ENCODE results near the gene TRAF1. TPM values are rescaled to one million over a fixed set of nuclear protein-coding genes. Genes with fewer than 3 reads are reported as not detected.

The TRAF1 gene
- total and polyA plus RNA-seq, 2 of the 13 experiments (the other 11 are each of a cell fraction or from before 2014, with no cell fraction given), result 0.44 to 1.0 TPM

DNA sequence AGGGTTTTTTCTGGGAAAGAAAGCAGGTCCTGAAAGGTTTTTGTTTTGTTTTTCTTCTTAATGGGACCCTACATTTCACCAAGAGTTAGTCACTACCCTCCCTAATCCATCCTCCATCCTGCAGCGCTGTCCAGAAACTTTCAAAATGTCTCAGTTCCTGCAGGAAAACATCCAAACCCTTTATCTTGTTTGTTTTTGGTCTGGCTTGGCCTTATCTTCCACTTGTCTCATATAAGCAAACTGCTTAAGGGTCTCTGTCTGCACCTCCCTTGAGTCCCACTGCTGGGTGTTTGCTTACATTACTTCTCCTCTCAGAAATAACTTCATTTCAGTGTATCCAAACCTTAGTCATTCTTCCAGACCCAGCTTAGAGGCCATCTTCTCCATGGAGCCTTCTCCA is 11.0 kb upstream of the TRAF1 start:
- ATAC-seq (no peak), DNase-seq (ENCODE audit: low spot score) (no peak), FAIRE-seq (no peak)
- Histone ChIP-seq H3K27ac (ENCODE audit: extremely low read length, insufficient read depth, low read length) (no peak overlapping the region), H3K79me2 (ENCODE audit: insufficient read depth, low read length) (no peaks in the 10 kb centered on the region), H4K20me1 (ENCODE audit: insufficient read depth, low read length) (no peaks in the 10 kb centered on the region), H2AFZ (ENCODE audit: low read length) (no peak overlapping the region), H3K4me3 (replicated peaks in 1 of 3; ENCODE audit: insufficient read depth in 1 of 3, low read depth in 2 of 3, low read length in 3 of 3) (no peak overlapping the region), H3K4me2 (ENCODE audit: low read depth, low read length) (no peak overlapping the region), H3K9me3 (ENCODE audit: low read length) (no peaks in the 10 kb centered on the region), H3K27me3 (ENCODE audit: control insufficient read depth in 1 of 2, insufficient read depth in 2 of 2, low read length in 2 of 2) (no peaks in the 10 kb centered on the region), H3K9ac (ENCODE audit: insufficient read depth, low read depth, low read length) (no peak overlapping the region), H3K4me1 (ENCODE audit: insufficient read depth, low read length) (peaks cover 20% of the 10 kb centered on the region), H3K36me3 (replicated peaks in 1 of 2; ENCODE audit: control insufficient read depth in 1 of 2, insufficient read depth in 2 of 2, low read length in 2 of 2) (no peaks in the 10 kb centered on the region)
- ChIA-PET CTCF (ENCODE audit: low intra/inter-chr PET ratio, low total read pairs) (interaction anchor here (2.6 kb wide), 1 partner anchor 181 kb away, joined by 40 read pairs; no protein-coding TSS in a partner anchor), POLR2A (no interaction called here)
- intact Hi-C loops (cut with micrococcal nuclease; ENCODE audit: unreplicated experiment), result loop anchor here (5.0 kb wide), 1 partner anchor 195 kb away; no protein-coding TSS in a partner anchor
- WGBS (ENCODE audit: low lambda C conversion rate), result 60% methylated on average over 1 of the region's 1 CpG
- TF ChIP-seq SRY (CRISPR knock-in tag; IDR thresholded peaks at IDR 0.05) (no peak), ZFX (CRISPR knock-in tag; IDR thresholded peaks at IDR 0.05; ENCODE audit: low read depth) (no peak), SRSF4 (IDR thresholded peaks at IDR 0.05; ENCODE audit: low read depth, low read length, poor library complexity, severe bottlenecking) (no peak), PRMT3 (CRISPR knock-in tag; IDR thresholded peaks at IDR 0.05; ENCODE audit: borderline replicate concordance, low read depth) (no peak), ZNF878 (CRISPR knock-in tag; IDR thresholded peaks at IDR 0.05) (no peak), ZFP36L2 (CRISPR knock-in tag; IDR thresholded peaks at IDR 0.05) (no peak), ZNF432 (CRISPR knock-in tag; IDR thresholded peaks at IDR 0.05; ENCODE audit: borderline replicate concordance) (no peak), PCBP2 (optimal IDR thresholded peaks at IDR 0.05; ENCODE audit: low read depth, low read length, poor library complexity, severe bottlenecking) (no peak)
- TF ChIP-seq, protein P1, sequence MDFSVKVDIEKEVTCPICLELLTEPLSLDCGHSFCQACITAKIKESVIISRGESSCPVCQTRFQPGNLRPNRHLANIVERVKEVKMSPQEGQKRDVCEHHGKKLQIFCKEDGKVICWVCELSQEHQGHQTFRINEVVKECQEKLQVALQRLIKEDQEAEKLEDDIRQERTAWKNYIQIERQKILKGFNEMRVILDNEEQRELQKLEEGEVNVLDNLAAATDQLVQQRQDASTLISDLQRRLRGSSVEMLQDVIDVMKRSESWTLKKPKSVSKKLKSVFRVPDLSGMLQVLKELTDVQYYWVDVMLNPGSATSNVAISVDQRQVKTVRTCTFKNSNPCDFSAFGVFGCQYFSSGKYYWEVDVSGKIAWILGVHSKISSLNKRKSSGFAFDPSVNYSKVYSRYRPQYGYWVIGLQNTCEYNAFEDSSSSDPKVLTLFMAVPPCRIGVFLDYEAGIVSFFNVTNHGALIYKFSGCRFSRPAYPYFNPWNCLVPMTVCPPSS (IDR thresholded peaks at IDR 0.05), result no peak
- TF ChIP-seq, protein P2, sequence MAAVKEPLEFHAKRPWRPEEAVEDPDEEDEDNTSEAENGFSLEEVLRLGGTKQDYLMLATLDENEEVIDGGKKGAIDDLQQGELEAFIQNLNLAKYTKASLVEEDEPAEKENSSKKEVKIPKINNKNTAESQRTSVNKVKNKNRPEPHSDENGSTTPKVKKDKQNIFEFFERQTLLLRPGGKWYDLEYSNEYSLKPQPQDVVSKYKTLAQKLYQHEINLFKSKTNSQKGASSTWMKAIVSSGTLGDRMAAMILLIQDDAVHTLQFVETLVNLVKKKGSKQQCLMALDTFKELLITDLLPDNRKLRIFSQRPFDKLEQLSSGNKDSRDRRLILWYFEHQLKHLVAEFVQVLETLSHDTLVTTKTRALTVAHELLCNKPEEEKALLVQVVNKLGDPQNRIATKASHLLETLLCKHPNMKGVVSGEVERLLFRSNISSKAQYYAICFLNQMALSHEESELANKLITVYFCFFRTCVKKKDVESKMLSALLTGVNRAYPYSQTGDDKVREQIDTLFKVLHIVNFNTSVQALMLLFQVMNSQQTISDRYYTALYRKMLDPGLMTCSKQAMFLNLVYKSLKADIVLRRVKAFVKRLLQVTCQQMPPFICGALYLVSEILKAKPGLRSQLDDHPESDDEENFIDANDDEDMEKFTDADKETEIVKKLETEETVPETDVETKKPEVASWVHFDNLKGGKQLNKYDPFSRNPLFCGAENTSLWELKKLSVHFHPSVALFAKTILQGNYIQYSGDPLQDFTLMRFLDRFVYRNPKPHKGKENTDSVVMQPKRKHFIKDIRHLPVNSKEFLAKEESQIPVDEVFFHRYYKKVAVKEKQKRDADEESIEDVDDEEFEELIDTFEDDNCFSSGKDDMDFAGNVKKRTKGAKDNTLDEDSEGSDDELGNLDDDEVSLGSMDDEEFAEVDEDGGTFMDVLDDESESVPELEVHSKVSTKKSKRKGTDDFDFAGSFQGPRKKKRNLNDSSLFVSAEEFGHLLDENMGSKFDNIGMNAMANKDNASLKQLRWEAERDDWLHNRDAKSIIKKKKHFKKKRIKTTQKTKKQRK (IDR thresholded peaks at IDR 0.05; ENCODE audit: low read length), result no peak
- in situ Hi-C loops (cut with HindIII; ENCODE audit: extremely low pct_ligation_motif_present, low pct_unique_long_range_greater_than_20kb), result loop anchor here (5.0 kb wide), 1 partner anchor 180 kb away; no protein-coding TSS in a partner anchor
- no TSS peak for BruUV-seq (replicated peaks)

Measured in HepG2 (cell line).